ENCODE data around the gene ZNF148.

Gene ZNF148

DNA sequence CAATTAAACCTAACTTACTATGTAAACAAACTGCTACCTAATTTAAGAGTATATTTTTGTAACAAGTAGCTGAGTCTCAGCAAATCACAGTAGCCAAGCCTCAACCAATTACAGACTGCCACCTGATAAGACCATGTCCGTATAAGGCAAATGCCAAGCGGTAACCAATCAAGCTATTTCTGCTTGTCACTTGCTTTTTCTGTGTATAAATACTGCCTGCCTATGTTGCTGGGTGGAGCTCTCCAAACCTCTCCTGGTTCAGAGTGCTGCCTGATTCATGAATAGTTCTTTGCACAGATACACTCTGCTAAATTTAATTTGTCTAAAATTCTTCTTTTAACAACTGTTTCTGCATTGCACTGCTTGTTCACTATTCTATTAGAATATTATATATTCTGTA lies 42.6 kb downstream of the ZNF148 start:
- DNase-seq (ENCODE audit: low read depth in 1 of 2, low spot score in 1 of 2) = no peak
- H3K4me3 ChIP-seq (replicated peaks; ENCODE audit: insufficient read depth, low read length) = no peak overlapping the region
- no peak overlapping the region for H3K27ac ChIP-seq (replicated peaks)
- no peak for TF ChIP-seq SPI1 (IDR thresholded peaks at IDR 0.05; ENCODE audit: borderline replicate concordance, low read depth)
- TF ChIP-seq, protein P1, sequence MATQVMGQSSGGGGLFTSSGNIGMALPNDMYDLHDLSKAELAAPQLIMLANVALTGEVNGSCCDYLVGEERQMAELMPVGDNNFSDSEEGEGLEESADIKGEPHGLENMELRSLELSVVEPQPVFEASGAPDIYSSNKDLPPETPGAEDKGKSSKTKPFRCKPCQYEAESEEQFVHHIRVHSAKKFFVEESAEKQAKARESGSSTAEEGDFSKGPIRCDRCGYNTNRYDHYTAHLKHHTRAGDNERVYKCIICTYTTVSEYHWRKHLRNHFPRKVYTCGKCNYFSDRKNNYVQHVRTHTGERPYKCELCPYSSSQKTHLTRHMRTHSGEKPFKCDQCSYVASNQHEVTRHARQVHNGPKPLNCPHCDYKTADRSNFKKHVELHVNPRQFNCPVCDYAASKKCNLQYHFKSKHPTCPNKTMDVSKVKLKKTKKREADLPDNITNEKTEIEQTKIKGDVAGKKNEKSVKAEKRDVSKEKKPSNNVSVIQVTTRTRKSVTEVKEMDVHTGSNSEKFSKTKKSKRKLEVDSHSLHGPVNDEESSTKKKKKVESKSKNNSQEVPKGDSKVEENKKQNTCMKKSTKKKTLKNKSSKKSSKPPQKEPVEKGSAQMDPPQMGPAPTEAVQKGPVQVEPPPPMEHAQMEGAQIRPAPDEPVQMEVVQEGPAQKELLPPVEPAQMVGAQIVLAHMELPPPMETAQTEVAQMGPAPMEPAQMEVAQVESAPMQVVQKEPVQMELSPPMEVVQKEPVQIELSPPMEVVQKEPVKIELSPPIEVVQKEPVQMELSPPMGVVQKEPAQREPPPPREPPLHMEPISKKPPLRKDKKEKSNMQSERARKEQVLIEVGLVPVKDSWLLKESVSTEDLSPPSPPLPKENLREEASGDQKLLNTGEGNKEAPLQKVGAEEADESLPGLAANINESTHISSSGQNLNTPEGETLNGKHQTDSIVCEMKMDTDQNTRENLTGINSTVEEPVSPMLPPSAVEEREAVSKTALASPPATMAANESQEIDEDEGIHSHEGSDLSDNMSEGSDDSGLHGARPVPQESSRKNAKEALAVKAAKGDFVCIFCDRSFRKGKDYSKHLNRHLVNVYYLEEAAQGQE (IDR thresholded peaks at IDR 0.05; ENCODE audit: insufficient replicate concordance, low read depth) = no peak
- TF ChIP-seq POLR2AphosphoS5 (IDR thresholded peaks at IDR 0.05; ENCODE audit: low read depth) = no peak
- TF ChIP-seq GABPA (IDR thresholded peaks at IDR 0.05; ENCODE audit: low read depth) = no peak
- TF ChIP-seq, protein P2, sequence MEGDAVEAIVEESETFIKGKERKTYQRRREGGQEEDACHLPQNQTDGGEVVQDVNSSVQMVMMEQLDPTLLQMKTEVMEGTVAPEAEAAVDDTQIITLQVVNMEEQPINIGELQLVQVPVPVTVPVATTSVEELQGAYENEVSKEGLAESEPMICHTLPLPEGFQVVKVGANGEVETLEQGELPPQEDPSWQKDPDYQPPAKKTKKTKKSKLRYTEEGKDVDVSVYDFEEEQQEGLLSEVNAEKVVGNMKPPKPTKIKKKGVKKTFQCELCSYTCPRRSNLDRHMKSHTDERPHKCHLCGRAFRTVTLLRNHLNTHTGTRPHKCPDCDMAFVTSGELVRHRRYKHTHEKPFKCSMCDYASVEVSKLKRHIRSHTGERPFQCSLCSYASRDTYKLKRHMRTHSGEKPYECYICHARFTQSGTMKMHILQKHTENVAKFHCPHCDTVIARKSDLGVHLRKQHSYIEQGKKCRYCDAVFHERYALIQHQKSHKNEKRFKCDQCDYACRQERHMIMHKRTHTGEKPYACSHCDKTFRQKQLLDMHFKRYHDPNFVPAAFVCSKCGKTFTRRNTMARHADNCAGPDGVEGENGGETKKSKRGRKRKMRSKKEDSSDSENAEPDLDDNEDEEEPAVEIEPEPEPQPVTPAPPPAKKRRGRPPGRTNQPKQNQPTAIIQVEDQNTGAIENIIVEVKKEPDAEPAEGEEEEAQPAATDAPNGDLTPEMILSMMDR (IDR thresholded peaks at IDR 0.05; ENCODE audit: insufficient read depth, low read length) = no peak
- no peaks in the 10 kb centered on the region for H3K27me3 ChIP-seq (ENCODE audit: insufficient read depth, poor library complexity, severe bottlenecking)

DNA sequence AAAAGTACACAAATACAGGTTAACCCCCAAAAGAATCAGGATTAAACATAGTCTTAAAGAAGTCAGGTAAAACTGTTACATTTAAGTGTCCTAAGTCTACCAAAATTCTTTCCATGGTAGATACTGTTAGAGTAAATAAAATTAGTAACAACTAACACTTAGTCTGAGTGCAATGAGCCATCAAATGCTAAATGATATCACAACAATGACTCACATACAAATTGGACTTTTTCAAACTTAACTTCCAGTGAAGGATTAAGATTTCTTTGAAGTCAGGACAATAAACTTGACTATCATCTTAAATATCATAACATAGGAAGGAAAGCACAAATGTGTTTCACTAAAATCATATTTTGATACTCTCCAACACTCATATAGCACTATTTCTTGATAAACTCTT lies 43.9 kb downstream of the ZNF148 start:
- Histone ChIP-seq H3K27ac (replicated peaks) (no peak overlapping the region), H3K27me3 (ENCODE audit: insufficient read depth, poor library complexity, severe bottlenecking) (no peaks in the 10 kb centered on the region)
- no peak for DNase-seq (ENCODE audit: low read depth in 1 of 2, low spot score in 1 of 2)

DNA sequence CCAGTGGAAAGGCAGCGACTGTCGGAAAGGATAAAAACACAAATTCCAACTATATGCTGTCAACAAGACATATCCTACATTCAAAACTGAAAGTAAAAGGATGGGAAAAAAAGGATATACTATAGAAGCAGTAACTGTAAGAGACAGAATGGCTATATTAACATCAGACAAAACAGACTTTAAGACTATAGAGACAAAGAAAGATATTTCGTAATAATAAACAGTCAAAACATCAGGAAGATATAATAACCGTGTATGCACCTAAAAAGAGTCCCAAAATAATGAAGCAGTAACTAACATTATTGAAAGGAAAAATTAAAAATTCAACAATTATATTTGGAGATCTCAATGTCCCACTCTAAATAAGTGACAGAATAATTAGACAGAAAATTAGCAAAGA lies 48.2 kb downstream of the ZNF148 start:
- Histone ChIP-seq H3K27me3 (ENCODE audit: insufficient read depth, poor library complexity, severe bottlenecking) (no peaks in the 10 kb centered on the region), H3K27ac (replicated peaks) (no peak overlapping the region), H3K4me3 (replicated peaks; ENCODE audit: insufficient read depth, low read length) (no peak overlapping the region)
- no peak for DNase-seq (ENCODE audit: low read depth in 1 of 2, low spot score in 1 of 2)
- TF ChIP-seq, protein P2 (IDR thresholded peaks at IDR 0.05; ENCODE audit: insufficient read depth, low read length) = no peak
- TF ChIP-seq SPI1 (IDR thresholded peaks at IDR 0.05; ENCODE audit: borderline replicate concordance, low read depth) = no peak
- no peak for TF ChIP-seq GABPA (IDR thresholded peaks at IDR 0.05; ENCODE audit: low read depth)
- no peak for TF ChIP-seq POLR2AphosphoS5 (IDR thresholded peaks at IDR 0.05; ENCODE audit: low read depth)
- TF ChIP-seq, protein P1 (IDR thresholded peaks at IDR 0.05; ENCODE audit: insufficient replicate concordance, low read depth) = no peak

More for the DNA sequence above, 43.9 kb downstream of the ZNF148 start:
- TF ChIP-seq GABPA (IDR thresholded peaks at IDR 0.05; ENCODE audit: low read depth) = no peak
- TF ChIP-seq, protein P1 (IDR thresholded peaks at IDR 0.05; ENCODE audit: insufficient replicate concordance, low read depth) = no peak
- no peak for TF ChIP-seq POLR2AphosphoS5 (IDR thresholded peaks at IDR 0.05; ENCODE audit: low read depth)
- no peak for TF ChIP-seq SPI1 (IDR thresholded peaks at IDR 0.05; ENCODE audit: borderline replicate concordance, low read depth)
- TF ChIP-seq, protein P2 (IDR thresholded peaks at IDR 0.05; ENCODE audit: insufficient read depth, low read length) = no peak
- no peak overlapping the region for H3K4me3 ChIP-seq (replicated peaks; ENCODE audit: insufficient read depth, low read length)
